Activated CD8-positive, alpha-beta memory T cell treated with anti-CD3 and anti-CD28 coated beads, Interleukin-2, amount 50 U/mL, for 1 hour (primary cell): ENCODE measurements around the gene WNT5B.
"Not testable (repeated sequence)": the region's sequence is repeated elsewhere in the genome, so short reads cannot be mapped to it uniquely, and the experiment has no call there.

Experiments used
- DNase-seq: peaks from one replicate; pipeline ENCODE4 v3.0.0-alpha.2; 2020; ENCODE audit errors: extremely low read depth

WNT5B gene

GRCh38 chr12:1598757-1599156 lies 30.3 kb upstream of the WNT5B start:
- no peak for DNase-seq

- not testable (repeated sequence) for DNase-seq
Observed at GRCh38 chr12:1602706-1603105, 26.3 kb upstream of the WNT5B start.

GRCh38 chr12:1603269-1603993 lies 25.6 kb upstream of the WNT5B start:
- DNase-seq = no peak

GRCh38 chr12:1604464-1604863 lies 24.6 kb upstream of the WNT5B start:
- no peak for DNase-seq

- no peak for DNase-seq
Observed at GRCh38 chr12:1605129-1606020, 23.7 kb upstream of the WNT5B start.

GRCh38 chr12:1606021-1606622 lies 22.9 kb upstream of the WNT5B start:
- DNase-seq = no peak

GRCh38 chr12:1607940-1608712 lies 20.9 kb upstream of the WNT5B start:
- no peak for DNase-seq

- DNase-seq = no peak
Observed at GRCh38 chr12:1608713-1609119, 20.3 kb upstream of the WNT5B start.

GRCh38 chr12:1610072-1610643 lies 18.9 kb upstream of the WNT5B start:
- no peak for DNase-seq

GRCh38 chr12:1611803-1612572 lies 17.0 kb upstream of the WNT5B start:
- DNase-seq = no peak

GRCh38 chr12:1613860-1614259 lies 15.2 kb upstream of the WNT5B start:
- no peak for DNase-seq

GRCh38 chr12:1614360-1614759 lies 14.7 kb upstream of the WNT5B start:
- DNase-seq = no peak

- no peak for DNase-seq
Observed at GRCh38 chr12:1616233-1617066, 12.6 kb upstream of the WNT5B start.

- DNase-seq = no peak
Observed at GRCh38 chr12:1618489-1618888, 10.5 kb upstream of the WNT5B start.

GRCh38 chr12:1619159-1619558 lies 9.9 kb upstream of the WNT5B start:
- no peak for DNase-seq

GRCh38 chr12:1619587-1619986 lies 9.4 kb upstream of the WNT5B start:
- DNase-seq = no peak

- no peak for DNase-seq
Observed at GRCh38 chr12:1620092-1620491, 8.9 kb upstream of the WNT5B start.

GRCh38 chr12:1622406-1622805 lies 6.6 kb upstream of the WNT5B start:
- DNase-seq = no peak

GRCh38 chr12:1629338-1630132 lies 504 bp downstream of the WNT5B start:
- no peak for DNase-seq
